ENCODE results near the gene GH2.
"Not testable (repeated sequence)": the region's sequence is repeated elsewhere in the genome, so short reads cannot be mapped to it uniquely, and the experiment has no call there.

GH2 gene

GRCh38 chr17:63918305-63918704 lies 36.6 kb upstream of the GH2 start:
- peak in 1 of 2 experiments; percentile 43 for DNase-seq (ENCODE audit: low read depth in 1 of 2, low spot score in 1 of 2)
- no peak for TF ChIP-seq JUND (IDR thresholded peaks at IDR 0.05; ENCODE audit: low read depth)
- in situ Hi-C loops (cut with HindIII; ENCODE audit: low pct_unique_long_range_greater_than_20kb, low sequenced_read_pairs): no loop called here

- in situ Hi-C loops (cut with HindIII; ENCODE audit: low pct_unique_long_range_greater_than_20kb, low sequenced_read_pairs): no loop called here
- no peak for TF ChIP-seq JUND (IDR thresholded peaks at IDR 0.05; ENCODE audit: low read depth)
- DNase-seq (ENCODE audit: low read depth in 1 of 2, low spot score in 1 of 2): no peak
Observed at GRCh38 chr17:63917646-63918045, 35.9 kb upstream of the GH2 start.

GRCh38 chr17:63917206-63917605 lies 35.5 kb upstream of the GH2 start:
- DNase-seq (ENCODE audit: low read depth in 1 of 2, low spot score in 1 of 2); in situ Hi-C loops (cut with HindIII; ENCODE audit: low pct_unique_long_range_greater_than_20kb, low sequenced_read_pairs): not testable (repeated sequence)

- in situ Hi-C loops (cut with HindIII; ENCODE audit: low pct_unique_long_range_greater_than_20kb, low sequenced_read_pairs): no loop called here
- TF ChIP-seq JUND (IDR thresholded peaks at IDR 0.05; ENCODE audit: low read depth): no peak
- DNase-seq (ENCODE audit: low read depth in 1 of 2, low spot score in 1 of 2): no peak
Observed at GRCh38 chr17:63916566-63917185, 34.9 kb upstream of the GH2 start.

GRCh38 chr17:63915753-63916152 lies 34.0 kb upstream of the GH2 start:
- DNase-seq (ENCODE audit: low read depth in 1 of 2, low spot score in 1 of 2); in situ Hi-C loops (cut with HindIII; ENCODE audit: low pct_unique_long_range_greater_than_20kb, low sequenced_read_pairs): not testable (repeated sequence)

GRCh38 chr17:63914471-63914870 lies 32.7 kb upstream of the GH2 start:
- in situ Hi-C loops (cut with HindIII; ENCODE audit: low pct_unique_long_range_greater_than_20kb, low sequenced_read_pairs): no loop called here
- no peak for TF ChIP-seq JUND (IDR thresholded peaks at IDR 0.05; ENCODE audit: low read depth)
- no peak for DNase-seq (ENCODE audit: low read depth in 1 of 2, low spot score in 1 of 2)

- TF ChIP-seq JUND (IDR thresholded peaks at IDR 0.05; ENCODE audit: low read depth): no peak
- in situ Hi-C loops (cut with HindIII; ENCODE audit: low pct_unique_long_range_greater_than_20kb, low sequenced_read_pairs): no loop called here
- DNase-seq (ENCODE audit: low read depth in 1 of 2, low spot score in 1 of 2): peak in 1 of 2 experiments; percentile 39
Observed at GRCh38 chr17:63911657-63912100, 29.9 kb upstream of the GH2 start.

- TF ChIP-seq JUND (IDR thresholded peaks at IDR 0.05; ENCODE audit: low read depth): no peak
- in situ Hi-C loops (cut with HindIII; ENCODE audit: low pct_unique_long_range_greater_than_20kb, low sequenced_read_pairs): no loop called here
- no peak for DNase-seq (ENCODE audit: low read depth in 1 of 2, low spot score in 1 of 2)
Observed at GRCh38 chr17:63911041-63911635, 29.4 kb upstream of the GH2 start, which contains the start of gene CSHL1. Gene CSHL1, minus strand, starts transcription at chr17:63911258. Its CDS starts 62 bp downstream, at chr17:63911196.

GRCh38 chr17:63910096-63910495 lies 28.4 kb upstream of the GH2 start:
- in situ Hi-C loops (cut with HindIII; ENCODE audit: low pct_unique_long_range_greater_than_20kb, low sequenced_read_pairs): no loop called here
- no peak for TF ChIP-seq JUND (IDR thresholded peaks at IDR 0.05; ENCODE audit: low read depth)
- no peak for DNase-seq (ENCODE audit: low read depth in 1 of 2, low spot score in 1 of 2)

GRCh38 chr17:63909586-63909985 lies 27.8 kb upstream of the GH2 start:
- in situ Hi-C loops (cut with HindIII; ENCODE audit: low pct_unique_long_range_greater_than_20kb, low sequenced_read_pairs); DNase-seq (ENCODE audit: low read depth in 1 of 2, low spot score in 1 of 2): not testable (repeated sequence)

GRCh38 chr17:63907161-63907778 lies 25.5 kb upstream of the GH2 start:
- in situ Hi-C loops (cut with HindIII; ENCODE audit: low pct_unique_long_range_greater_than_20kb, low sequenced_read_pairs): not testable (repeated sequence)
- DNase-seq (ENCODE audit: low read depth in 1 of 2, low spot score in 1 of 2): peak in 1 of 2 experiments; percentile 30

- in situ Hi-C loops (cut with HindIII; ENCODE audit: low pct_unique_long_range_greater_than_20kb, low sequenced_read_pairs); DNase-seq (ENCODE audit: low read depth in 1 of 2, low spot score in 1 of 2): not testable (repeated sequence)
Observed at GRCh38 chr17:63904796-63905195, 23.1 kb upstream of the GH2 start.

GRCh38 chr17:63903787-63904201 lies 22.1 kb upstream of the GH2 start:
- DNase-seq (ENCODE audit: low read depth in 1 of 2, low spot score in 1 of 2); in situ Hi-C loops (cut with HindIII; ENCODE audit: low pct_unique_long_range_greater_than_20kb, low sequenced_read_pairs): not testable (repeated sequence)

- DNase-seq (ENCODE audit: low read depth in 1 of 2, low spot score in 1 of 2); in situ Hi-C loops (cut with HindIII; ENCODE audit: low pct_unique_long_range_greater_than_20kb, low sequenced_read_pairs): not testable (repeated sequence)
Observed at GRCh38 chr17:63901971-63902370, 20.2 kb upstream of the GH2 start.

GRCh38 chr17:63898899-63899798 lies 17.4 kb upstream of the GH2 start:
- DNase-seq (ENCODE audit: low read depth in 1 of 2, low spot score in 1 of 2); in situ Hi-C loops (cut with HindIII; ENCODE audit: low pct_unique_long_range_greater_than_20kb, low sequenced_read_pairs): not testable (repeated sequence)

GRCh38 chr17:63896524-63897354 lies 15.0 kb upstream of the GH2 start, which contains the start of gene CSH1:
Gene CSH1, minus strand, starts transcription at chr17:63896574. Its CDS starts 63 bp downstream, at chr17:63896511.
- in situ Hi-C loops (cut with HindIII; ENCODE audit: low pct_unique_long_range_greater_than_20kb, low sequenced_read_pairs); DNase-seq (ENCODE audit: low read depth in 1 of 2, low spot score in 1 of 2): not testable (repeated sequence)
